T follicular helper cell (primary cell): ENCODE data around the gene UBC.
A peak's percentile ranks its signal among the peaks of the same experiment; 100 is the strongest.
"Not testable (repeated sequence)": the region's sequence is repeated elsewhere in the genome, so short reads cannot be mapped to it uniquely, and the experiment has no call there.

ENCODE experiments used
- DNase-seq: peaks from one replicate; pipeline ENCODE4 v3.0.0-alpha.2; 2020; ENCODE audit warnings: low read depth
- total RNA-seq, 2 experiments: gene quantifications; one replicate each; lab custom pipeline; 2026; lab: John Stamatoyannopoulos, UW

UBC gene
- total RNA-seq: 1,125 to 1,215 reads per million in 2 experiments

DNA sequence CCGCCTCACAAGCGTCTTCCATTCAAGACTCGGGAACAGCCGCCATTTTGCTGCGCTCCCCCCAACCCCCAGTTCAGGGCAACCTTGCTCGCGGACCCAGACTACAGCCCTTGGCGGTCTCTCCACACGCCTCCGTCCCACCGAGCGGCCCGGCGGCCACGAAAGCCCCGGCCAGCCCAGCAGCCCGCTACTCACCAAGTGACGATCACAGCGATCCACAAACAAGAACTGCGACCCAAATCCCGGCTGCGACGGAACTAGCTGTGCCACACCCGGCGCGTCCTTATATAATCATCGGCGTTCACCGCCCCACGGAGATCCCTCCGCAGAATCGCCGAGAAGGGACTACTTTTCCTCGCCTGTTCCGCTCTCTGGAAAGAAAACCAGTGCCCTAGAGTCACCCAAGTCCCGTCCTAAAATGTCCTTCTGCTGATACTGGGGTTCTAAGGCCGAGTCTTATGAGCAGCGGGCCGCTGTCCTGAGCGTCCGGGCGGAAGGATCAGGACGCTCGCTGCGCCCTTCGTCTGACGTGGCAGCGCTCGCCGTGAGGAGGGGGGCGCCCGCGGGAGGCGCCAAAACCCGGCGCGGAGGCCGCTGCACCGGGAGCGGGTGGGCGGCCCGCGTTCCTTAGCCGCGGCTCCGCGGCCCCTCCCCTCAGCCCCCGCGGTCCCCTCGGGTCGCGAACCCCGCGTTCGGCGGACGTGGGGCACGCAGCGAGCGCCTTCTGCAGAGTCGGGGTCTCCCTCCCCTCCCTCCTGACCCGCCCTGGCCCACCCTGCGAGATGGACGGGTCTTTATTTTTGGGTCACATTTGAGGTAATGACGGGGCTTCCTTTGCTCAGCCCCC is at the start of gene UBC:
Gene UBC (minus strand): TSS at position 259 of the 847 bp plus-strand sequence. CDS start 879 bp downstream, outside the sequence.
- peak; percentile 85 for DNase-seq

DNA sequence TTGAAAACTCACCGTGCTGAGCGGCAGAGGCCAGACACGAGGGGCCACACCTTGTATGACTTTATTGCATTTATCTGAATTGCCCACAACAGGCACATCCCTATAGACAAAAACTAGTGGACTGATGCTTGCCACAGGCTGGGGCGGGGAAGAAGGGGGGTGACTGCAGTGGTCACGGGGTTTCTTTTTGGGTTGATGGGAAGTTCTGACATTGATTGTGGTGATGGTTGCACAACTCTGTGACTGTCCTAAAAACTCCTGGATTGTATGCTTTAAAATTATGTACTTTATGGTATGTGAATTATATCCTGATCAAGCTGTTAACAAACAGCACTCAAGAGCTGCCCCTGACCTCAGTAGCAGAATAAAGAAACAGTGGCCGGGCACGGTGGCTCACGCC is 48.8 kb upstream of the UBC start:
- no peak for DNase-seq

DNA sequence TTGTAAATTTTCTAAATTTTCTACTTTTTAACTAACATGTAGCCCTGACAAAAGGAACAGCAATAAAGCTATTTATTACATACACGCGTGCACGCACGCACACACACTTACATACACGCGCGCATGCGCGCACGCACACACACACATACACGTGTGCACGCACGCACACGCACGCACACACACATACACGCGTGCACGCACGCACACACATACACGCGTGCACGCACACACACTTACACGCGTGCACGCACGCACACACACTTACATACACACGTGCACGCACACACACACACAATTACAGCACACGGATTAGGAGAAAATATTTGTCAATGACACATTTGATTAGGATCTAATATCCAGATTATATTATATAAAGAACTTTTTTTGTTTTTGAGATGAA is 46.6 kb upstream of the UBC start:
- no peak for DNase-seq

DNA sequence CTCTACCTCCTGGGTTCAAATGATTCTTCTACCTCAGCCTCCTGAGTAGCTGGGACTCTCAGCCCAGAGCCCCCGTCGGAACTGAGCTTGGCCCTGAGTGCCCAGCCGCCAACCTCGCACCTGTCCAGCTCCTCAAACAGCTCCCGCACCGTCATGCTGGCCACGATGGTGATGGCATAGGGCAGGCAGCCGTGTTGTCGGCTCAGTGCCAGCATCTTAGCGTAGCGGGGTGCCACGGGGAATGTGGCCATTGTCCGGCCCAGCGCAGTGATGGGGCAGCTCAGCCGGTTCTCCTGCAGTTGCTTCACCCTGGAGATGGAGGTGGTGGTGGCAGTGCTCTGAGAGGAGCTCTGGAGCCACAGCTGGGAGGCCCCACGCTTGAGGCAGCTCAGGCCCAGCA is 42.1 kb upstream of the UBC start:
- DNase-seq: no peak

DNA sequence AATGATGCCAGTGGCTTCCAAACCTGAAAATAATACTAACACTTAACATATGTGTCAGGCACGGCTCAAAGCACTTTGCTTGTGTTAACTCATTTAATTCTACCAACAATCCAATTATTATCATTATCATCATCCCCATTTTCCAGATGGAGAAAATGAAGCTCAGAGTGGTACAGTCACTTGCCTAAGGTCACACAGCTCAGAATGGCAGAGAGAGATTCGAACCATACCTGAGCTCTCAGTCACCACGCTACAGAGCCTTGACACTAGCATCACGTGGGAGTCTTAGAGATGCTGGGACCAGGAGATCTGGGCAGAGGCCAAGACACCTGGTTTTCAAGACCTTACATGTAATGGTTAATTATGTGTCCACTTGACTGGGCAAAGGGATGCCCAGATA is 40.3 kb upstream of the UBC start:
- no peak for DNase-seq

DNA sequence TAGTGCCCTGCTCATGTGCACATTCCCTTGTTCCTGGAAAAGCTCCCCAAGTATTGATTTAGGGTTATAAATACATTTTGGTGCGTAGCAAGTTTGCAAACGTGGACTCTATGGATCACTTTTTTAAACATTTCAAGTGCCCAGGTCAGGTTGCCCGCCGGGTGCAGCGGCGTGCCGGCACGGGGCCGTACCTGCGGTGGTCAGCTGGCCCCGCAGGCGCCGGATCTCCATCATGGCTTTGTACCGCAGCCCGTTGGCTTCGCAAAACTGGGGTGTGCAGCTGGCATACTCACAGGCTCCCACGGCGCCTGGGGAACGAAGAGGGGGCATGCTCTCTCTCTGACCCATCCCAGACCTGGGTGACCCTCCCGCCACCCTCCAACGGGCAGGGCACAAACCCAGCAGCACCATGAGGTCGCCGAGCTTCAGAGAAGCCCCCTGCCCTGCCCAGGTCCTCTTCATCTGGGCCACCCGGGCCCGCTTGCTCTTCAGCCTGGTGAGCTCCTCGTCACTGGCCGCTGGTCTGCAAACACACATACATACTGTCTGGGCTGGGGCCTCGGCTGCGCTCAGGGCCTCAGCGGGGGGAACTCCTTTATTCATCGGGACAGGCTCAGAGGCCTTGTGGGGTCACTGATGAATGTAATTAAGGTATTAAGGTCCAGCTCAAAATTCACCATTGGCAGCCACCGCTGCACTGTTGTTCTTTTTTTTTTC is 39.4 kb upstream of the UBC start:
- no peak for DNase-seq

DNA sequence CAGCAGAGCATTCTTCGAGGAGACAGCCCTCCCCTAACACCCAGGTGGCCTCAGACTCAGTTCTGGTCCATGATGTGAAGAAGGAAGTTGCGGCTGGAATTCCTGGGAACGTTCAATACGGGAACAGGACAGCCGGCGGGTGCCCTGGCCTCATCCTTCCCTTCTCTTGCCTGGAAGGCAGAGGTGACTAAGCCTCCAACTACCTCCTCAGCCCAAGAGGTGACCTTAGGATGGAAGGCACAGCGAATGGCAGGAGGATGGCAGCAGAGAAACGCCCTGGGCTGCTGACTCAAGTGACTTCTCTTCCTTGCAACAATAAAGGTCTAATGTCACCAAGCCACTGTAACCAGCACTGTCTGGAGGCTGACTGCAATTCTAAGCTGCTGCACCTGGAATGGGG is 38.4 kb upstream of the UBC start:
- DNase-seq: no peak

DNA sequence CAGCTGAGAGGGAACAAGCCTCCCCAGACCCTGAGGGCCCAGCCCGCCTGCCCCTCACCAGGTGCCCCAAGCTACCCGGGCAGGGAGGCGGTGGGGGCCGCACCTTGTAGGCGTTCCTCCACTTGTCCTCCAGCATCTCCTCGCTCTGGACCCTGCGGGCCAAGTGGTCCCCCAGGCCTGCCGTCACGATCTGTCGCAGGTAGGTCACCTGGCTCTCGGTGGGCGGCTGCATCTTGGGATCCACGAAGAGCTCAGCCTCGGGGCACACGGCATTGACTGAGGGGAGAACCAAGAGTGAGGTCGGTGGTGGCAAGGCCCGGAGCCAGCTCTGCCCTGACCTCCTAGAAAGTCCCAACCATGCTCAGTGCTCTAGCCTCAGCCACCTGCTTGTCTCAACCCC is 37.8 kb upstream of the UBC start:
- DNase-seq: no peak

DNA sequence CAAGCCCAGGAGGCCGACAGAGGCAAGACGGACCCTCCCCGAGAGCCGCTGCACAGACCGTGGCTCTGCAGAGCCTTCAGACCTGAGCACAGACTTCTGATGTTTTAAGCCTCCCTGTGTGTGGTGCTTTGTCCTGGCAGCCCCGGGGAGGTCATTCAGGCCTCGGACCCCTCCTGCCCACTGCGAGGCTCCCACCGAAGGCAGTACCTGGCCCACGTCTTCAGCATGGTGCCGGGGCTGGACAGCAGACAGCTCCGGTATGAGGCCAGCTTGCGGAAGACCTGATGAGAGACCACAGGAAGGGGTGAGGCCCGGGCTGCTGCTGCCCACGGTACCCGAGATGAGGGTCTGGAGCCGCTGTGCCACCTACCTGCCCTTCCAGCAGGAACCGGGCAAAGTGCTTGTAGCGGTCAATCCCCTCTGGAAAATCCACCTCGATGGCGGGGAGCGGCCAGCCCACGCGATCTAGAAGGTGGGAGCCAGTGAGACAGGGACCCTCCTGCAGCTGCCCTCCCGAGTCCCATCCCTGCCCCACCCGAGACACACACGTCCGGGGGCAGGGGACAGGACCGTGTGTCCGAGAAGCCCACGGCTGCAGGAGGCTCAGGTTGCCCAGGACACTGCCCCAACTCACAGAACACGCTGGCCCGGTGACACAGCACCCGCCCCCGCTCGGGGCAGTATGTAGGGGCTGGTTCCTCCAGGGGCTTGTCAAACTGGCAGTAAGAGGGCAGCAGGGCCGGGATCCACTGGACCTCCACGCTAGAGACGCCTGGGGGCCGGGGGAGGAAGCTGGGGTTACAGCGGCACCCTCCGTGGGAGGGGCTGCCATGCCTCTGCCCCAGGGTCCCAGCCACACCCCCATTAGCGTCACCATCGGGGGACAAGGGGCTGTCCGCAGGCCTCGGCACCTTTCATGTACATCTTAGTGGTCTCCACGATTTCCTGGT is 35.6 kb upstream of the UBC start:
- DNase-seq: no peak

DNA sequence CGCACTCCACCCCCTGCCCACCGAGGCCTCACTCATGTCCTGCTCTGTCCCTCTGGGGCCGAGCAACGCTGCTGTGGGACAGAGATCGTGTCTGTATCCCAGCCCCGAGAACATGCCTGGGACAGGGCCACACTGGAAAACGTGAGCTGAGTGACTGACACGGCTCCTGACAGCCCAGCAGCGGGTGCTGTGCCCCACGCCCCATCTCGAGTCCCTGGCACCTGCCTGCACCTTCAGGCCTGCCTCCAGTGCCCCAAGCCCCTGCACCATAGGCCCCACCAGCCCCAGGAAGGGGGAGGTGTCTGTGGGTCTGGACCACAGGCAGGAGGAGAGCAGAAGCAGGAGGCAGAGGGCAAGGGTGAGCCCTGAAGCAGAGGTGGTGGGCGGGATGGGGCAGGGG is 34.6 kb upstream of the UBC start:
- DNase-seq: no peak

DNA sequence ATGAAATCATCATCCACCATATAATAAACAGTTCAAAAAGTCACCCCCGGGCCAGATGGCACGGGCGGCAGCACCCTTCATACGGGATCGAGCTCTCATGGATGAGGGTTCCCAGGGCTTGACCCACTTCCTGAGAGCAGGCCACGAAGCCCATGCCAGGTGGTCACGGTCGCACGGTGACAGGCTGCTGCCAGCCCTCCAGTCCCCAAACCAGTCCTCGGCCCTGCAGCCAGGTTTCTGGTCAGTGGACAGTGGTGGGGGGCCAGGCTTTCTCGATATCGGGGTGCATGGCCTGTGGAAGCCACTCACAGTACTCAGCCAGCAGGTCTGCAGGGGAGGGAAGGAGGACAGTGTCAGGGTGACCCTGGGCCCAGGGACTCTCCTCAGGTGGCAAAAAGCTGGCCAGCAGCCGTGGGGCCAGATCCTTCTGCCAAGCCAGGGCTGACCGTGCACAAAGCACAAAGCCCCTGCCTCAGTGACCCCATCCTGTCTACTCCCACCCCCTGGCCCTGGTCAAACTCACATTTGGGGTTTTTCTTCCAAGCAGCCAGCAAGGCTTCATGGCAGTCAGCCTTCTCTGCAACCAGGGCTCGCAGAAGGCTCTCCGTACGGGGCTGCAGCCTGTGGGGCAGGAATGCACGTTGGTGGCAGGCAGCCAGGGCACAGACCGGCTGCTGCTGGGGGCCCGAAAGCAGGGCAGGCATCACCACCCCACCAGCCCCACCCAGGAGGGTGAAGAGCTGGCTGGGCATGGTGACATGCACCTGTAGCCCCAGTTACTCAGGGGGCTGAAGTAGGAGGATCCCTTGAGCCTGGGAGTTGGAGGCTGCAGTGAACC is 33.3 kb upstream of the UBC start:
- DNase-seq: no peak

DNA sequence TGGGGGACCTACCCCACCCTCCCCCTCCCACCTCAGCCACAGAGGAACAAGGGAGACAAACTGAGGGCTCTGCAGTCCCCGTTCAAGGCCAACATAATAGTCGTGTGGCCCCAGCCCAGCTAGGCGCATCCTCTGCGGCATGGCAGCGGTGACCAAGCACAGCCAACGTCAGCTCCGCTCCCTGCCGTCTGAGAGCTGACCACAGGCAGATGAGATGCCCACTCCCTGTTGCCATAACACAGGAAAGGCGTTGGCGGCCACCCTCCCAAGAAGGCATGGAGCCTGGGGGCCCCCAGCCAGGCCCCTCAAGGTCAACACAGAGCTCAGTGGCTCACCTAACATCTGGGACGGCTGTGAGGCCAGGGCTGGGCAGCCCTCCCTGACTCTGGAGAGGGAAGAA is 32.6 kb upstream of the UBC start:
- DNase-seq: no peak

DNA sequence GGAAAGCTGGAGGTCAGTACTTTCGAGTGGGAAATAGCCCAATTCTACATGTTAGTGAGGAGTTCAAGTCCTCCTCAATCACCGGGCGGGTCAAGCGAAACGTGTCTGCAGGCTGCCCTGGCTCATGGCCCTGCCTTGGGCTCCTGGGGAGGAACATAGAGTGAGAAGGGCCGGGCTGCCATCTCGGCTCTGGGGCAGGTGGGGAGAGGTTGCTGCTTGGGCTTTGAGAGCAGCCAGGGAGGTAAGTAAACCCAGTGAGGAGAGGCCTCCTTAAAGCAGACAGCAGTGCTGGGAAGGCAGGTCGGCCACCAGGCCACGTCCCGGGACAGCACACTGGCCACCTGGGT is 32.0 kb upstream of the UBC start:
- no peak for DNase-seq

DNA sequence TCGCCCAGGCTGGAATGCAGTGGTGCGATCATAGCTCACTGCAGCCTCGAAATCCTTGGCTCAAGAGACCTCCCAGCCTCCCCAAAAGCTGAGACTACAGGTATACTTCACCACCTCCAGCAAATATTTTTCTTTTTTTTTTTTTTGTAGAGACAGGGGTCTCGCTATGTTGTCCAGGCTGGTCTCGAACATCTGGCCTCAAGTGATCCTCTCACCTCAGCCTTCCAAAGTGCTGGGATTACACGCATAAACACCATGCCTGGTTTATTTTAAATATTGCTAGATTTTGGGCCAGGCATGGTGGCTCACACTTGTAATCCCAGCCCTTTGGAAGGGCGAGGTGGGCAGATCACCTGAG is 26.7 kb upstream of the UBC start:
- no peak for DNase-seq

DNA sequence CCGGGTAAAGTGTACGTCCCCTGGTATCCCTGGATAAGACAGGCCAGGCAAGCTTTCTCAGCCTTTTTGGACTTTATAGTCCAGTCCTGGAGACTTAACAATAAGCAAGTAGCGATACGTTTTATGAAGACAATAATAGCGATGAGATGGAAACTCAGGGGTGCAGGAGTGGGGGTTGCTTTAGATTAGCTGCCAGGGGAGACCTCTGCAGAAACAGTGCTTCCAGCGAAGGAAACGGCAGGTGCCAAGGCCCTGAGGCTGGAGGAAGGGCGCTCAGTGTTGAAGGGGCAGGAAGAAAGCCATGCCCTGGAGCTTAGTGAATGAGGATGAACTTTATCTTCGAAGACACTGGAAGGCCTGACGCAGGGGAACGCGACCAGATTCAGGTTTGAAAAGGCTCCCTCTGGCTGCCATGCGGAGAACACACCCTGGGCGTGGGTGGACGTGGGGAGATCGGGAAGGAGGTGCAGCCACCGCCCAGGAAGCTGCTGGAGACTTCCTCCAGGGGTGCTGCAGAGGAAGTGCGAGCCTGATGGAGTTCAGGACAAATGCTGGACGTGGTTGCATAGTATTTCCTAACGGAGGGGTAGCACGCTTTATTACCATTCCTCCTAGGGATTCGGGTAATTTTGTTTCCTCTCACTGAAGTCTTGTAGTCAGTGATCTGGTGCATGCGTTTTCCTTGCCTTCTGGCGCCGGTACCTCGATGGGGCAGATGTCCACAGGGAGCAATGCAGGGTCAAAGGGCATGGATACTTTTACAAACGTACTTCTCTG is 26.1 kb upstream of the UBC start:
- DNase-seq: peak; percentile 74

DNA sequence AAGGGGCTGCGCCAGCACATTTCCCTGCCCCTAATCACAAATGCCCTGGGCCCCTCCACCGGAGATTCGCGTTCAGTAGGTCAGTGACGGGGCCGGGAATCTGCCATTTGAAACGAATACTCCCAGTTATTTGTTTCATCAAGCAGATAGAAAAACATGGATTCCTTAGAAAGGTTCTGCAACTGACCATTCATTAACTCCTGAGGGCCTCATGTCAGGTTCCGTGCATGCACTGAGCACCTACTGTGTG is 25.6 kb upstream of the UBC start:
- no peak for DNase-seq

DNA sequence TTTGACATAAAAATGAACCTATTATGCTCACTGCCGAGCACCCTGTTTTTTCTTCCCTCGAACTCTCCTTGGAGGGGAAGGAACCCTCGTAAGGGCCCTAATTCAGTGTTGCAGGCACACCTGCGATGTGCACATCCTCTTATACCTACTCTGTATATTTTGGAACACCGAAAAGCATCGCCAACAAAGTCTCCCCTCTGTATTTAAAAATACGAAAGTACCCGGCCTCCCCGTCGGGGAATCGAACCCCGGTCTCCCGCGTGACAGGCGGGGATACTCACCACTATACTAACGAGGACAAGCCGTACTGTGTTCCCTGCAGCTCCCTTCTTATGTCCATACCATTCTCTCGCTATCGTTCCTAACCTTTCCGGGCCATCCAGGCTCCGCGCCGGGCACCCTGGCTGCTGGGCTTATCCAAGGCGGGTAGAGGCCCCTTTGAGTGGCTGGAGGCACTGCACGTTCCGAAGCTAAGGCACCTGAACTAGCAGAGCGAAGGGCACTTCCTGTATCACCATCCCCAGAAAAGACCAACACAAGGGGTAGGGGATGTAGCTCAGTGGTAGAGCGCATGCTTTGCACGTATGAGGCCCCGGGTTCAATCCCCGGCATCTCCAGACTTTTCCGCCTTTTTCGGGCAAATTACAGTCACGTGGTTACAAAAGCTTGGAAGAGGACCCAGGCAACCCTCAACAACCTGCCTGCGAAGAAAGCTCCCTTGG is 25.1 kb upstream of the UBC start:
- peak; percentile 82 for DNase-seq

DNA sequence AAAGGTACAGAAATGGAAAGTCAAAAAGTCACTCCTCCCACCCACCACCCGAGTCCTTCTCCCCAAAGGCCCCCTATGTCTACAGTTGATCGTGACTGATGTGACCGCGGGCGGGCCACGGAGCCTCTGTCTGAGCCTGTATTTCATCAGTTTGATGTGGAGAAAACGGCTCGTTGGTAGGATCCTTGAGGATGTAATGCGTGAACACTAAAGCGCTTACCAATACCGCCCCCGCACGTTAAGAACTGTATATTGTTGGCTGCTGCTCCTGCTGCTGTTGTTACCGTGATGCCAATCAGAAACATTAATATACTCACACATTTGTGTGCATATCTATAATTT is 24.6 kb upstream of the UBC start:
- peak; percentile 54 for DNase-seq

DNA sequence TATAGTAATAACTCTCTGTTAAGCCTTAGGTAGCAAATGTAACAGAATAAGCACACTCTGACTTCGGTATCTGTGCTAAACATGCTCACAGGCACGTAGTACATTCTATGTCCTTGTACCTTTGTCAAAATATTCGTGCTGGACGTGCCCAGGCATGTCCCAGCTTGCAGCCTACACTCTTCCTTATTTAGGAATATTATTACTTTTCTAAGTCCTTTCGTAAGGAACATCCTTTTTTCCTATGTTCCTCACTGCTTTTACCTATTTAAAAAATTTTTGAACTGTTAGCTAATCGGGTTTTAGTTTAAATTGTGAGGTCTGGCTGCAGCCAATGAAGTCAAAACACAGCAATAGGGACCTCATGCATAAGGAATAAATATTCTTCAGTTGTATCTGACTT is 24.1 kb upstream of the UBC start:
- DNase-seq: no peak

DNA sequence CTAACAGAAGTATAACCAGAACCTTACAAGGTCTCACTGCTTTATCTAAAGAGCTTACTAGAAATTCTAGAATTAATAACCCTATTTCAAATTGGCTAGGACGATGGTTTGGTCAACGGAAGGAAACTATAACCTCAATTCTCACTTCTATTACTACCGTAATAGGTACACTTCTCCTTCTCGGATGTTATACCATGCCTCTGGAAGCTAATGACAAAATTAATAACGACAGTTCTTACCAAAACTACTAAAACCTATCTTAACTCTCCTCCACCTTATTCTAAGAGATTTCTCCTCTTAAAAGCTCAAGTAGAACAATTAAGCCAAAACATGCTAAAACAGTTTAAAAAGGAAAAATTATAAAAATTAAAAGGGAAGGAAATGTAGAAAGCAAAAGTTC is 23.7 kb upstream of the UBC start:
- no peak for DNase-seq

DNA sequence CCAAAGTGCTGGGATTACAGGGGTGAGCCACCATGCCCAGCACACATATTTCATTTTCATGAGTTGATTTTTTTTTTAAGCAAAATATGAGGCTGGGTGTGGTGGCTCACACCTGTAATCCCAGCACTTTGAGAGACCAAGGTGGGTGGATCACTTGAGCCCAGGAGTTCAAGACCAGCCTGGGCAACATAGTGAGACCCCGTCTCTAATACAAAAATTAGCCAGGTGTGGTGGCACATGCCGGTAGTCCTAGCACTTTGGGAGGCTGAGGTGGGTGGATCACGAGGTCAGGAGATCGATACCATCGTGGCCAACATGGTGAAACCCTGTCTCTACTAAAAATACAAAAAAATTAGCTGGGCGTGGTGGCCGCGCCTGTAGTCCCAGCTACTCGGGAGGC is 17.1 kb upstream of the UBC start:
- not testable (repeated sequence) for DNase-seq
